Naive thymus-derived CD4-positive, alpha-beta T cell (primary cell): ENCODE results near the gene GSKIP. TPM values are rescaled to one million over a fixed set of nuclear protein-coding genes. Genes with fewer than 3 reads are reported as not detected.

Source experiments
- ATAC-seq: fragments of 150-1000 bp; cut with Tn5 transposase; 2 replicates; pipeline ENCODE4 v1.10.0; 2021; ENCODE audit warnings: mild to moderate bottlenecking, moderate library complexity
- CTCF ChIA-PET: fragments of 350-600 bp; sonication (Branson Sonifier 250); formaldehyde crosslinking; loops from one replicate; lab custom pipeline; 2021; ENCODE audit warnings: antibody characterized with exemption; lab: Charles Lee
- POLR2A ChIA-PET: fragments of 350-600 bp; sonication (Branson Sonifier 250); formaldehyde crosslinking; loops from one replicate; lab custom pipeline; 2021; ENCODE audit warnings: antibody characterized with exemption, inconsistent platforms; lab: Charles Lee
- DNase-seq, 9 donors: peaks; one replicate each; pipeline versions ENCODE4 v3.0.0 to v3.0.0-alpha.2; 2020 to 2022; ENCODE audit warnings: mixed read lengths in 1 of 9
- H3K27ac ChIP-seq: one replicate; pipeline ENCODE4 v1.7.0; 2013; ENCODE audit warnings: mild to moderate bottlenecking, low read depth, low read length, moderate library complexity
- H3K27me3 ChIP-seq, 2 donors: one replicate each; pipeline ENCODE4 v1.7.0; 2013; ENCODE audit warnings: low read length in 2 of 2, mild to moderate bottlenecking in 2 of 2, moderate library complexity in 2 of 2; ENCODE audit not compliant: control insufficient read depth in 2 of 2, insufficient read depth in 2 of 2
- H3K36me3 ChIP-seq, 3 experiments: 1 replicate in 2 of 3; 2 replicates in 1 of 3; pipeline ENCODE4 v1.7.0; 2013; ENCODE audit warnings: low read length in 3 of 3, mild to moderate bottlenecking in 3 of 3, moderate library complexity in 1 of 3; ENCODE audit not compliant: insufficient read depth in 3 of 3, control insufficient read depth in 2 of 3
- H3K4me1 ChIP-seq, 2 donors: one replicate each; pipeline ENCODE4 v1.7.0; 2013; ENCODE audit warnings: low read length in 2 of 2, mild to moderate bottlenecking in 2 of 2, moderate library complexity in 1 of 2; ENCODE audit not compliant: control insufficient read depth in 2 of 2, insufficient read depth in 2 of 2
- H3K4me3 ChIP-seq: 2 replicates; pipeline ENCODE4 v1.7.0; 2013; ENCODE audit warnings: mild to moderate bottlenecking, low read length
- H3K9me3 ChIP-seq, 3 experiments: 1 replicate in 2 of 3; 2 replicates in 1 of 3; pipeline ENCODE4 v1.7.0; 2013; ENCODE audit warnings: low read length in 3 of 3; ENCODE audit not compliant: control insufficient read depth in 2 of 3
- H3K27ac Mint-ChIP-seq, 9 donors: one replicate each; pipeline ENCODE4 v1.8.0; 2020 to 2022; ENCODE audit warnings: mixed read lengths in 9 of 9, mild to moderate bottlenecking in 8 of 9, moderate library complexity in 5 of 9, inconsistent platforms in 2 of 9
- H3K27me3 Mint-ChIP-seq, 5 donors: one replicate each; pipeline ENCODE4 v1.8.0; 2021 to 2022; ENCODE audit warnings: mixed read lengths in 5 of 5, mild to moderate bottlenecking in 1 of 5
- H3K36me3 Mint-ChIP-seq, 5 donors: one replicate each; pipeline ENCODE4 v1.8.0; 2020 to 2022; ENCODE audit warnings: mixed read lengths in 5 of 5, mild to moderate bottlenecking in 3 of 5, inconsistent platforms in 1 of 5
- H3K4me1 Mint-ChIP-seq, 7 donors: one replicate each; pipeline ENCODE4 v1.8.0; 2020 to 2022; ENCODE audit warnings: mixed read lengths in 7 of 7, mild to moderate bottlenecking in 3 of 7, inconsistent platforms in 1 of 7
- H3K4me3 Mint-ChIP-seq, 10 donors: one replicate each; pipeline ENCODE4 v1.8.0; 2020 to 2022; ENCODE audit warnings: mild to moderate bottlenecking in 10 of 10, mixed read lengths in 10 of 10, moderate library complexity in 6 of 10, inconsistent platforms in 2 of 10
- H3K9me3 Mint-ChIP-seq, 11 donors: one replicate each; pipeline ENCODE4 v1.8.0; 2020 to 2022; ENCODE audit warnings: mixed read lengths in 11 of 11, mild to moderate bottlenecking in 4 of 11, inconsistent platforms in 1 of 11, moderate library complexity in 1 of 11
- intact Hi-C, 2 donors: fragments of 100-400 bp; cut with micrococcal nuclease; formaldehyde crosslinking; loops; one replicate each; pipeline ENCODE4 v1.15.1; 2023
- polyA plus RNA-seq, 2 donors: library from polyadenylated mRNA; unstranded; fragments of 300-500 nt; fragmentation: Illumina TruSeq; gene quantifications; one replicate each; pipeline ENCODE4 v1.2.3, GENCODE V29; 2021
- total RNA-seq, 6 experiments: library from RNA in 5 of 6; stranded (reverse) in 5 of 6; gene quantifications; 1 replicate in 5 of 6; 2 replicates in 1 of 6; pipeline ENCODE4 v1.2.3 and lab custom pipeline; 2021 to 2026

GSKIP gene
- total and polyA plus RNA-seq, 7 experiments from 2014 or later, result 6.7 to 22.1 (median 16.8) TPM

- Mint-ChIP-seq H3K4me1 (peaks cover 10 to 50% (median 27%) of the 10 kb centered on the region in 7 donors), H3K9me3 (no peaks in the 10 kb centered on the region), H3K36me3 (peaks cover 9 to 17% (median 10%) of the 10 kb centered on the region in 5 donors), H3K4me3 (no peak overlapping the region), H3K27me3 (no peaks in the 10 kb centered on the region), H3K27ac (no peak overlapping the region)
- Histone ChIP-seq H3K4me3 (no peak overlapping the region), H3K27me3 (no peaks in the 10 kb centered on the region), H3K9me3 (no peaks in the 10 kb centered on the region), H3K27ac (no peak overlapping the region), H3K4me1 (no peaks in the 10 kb centered on the region), H3K36me3 (no peaks in the 10 kb centered on the region)
- POLR2A ChIA-PET, result no interaction called here
- CTCF ChIA-PET, result interaction anchor here (0.6 kb wide), 2 partner anchors 76 to 220 kb away, joined by 3 read pairs; no protein-coding TSS in a partner anchor
- intact Hi-C loops, result no loop called here
- DNase-seq, result no peak
- ATAC-seq, result no peak
Observed at GRCh38 chr14:96354246-96354645, 9.1 kb upstream of the GSKIP start.

DNA sequence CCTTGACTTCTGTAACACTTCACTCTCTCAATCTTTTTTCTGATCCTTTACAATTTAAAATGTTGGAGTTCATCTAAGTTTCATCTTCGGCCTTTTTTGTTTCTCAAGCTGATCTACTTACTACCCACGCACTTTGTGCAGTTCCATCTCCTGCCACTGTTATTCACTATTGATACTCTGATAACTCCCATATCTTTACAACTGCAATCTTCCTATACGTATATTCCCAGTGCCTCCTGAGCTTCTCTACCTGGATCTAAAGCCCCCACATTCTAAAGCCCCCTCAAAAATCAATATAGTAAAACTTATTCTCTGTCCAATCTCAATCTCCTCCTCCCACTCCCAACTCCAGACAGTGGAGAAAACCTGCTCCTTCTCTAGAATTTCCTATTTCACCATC, 6.1 kb upstream of the GSKIP start:
- Histone ChIP-seq H3K4me3 (no peak overlapping the region), H3K36me3 (no peaks in the 10 kb centered on the region), H3K9me3 (no peaks in the 10 kb centered on the region), H3K27me3 (no peaks in the 10 kb centered on the region), H3K27ac (no peak overlapping the region), H3K4me1 (peaks cover 9 to 15% of the 10 kb centered on the region in 2 donors)
- peaks cover 28 to 62% (median 40%) of the 10 kb centered on the region in 7 donors for H3K4me1 Mint-ChIP-seq
- H3K27me3 Mint-ChIP-seq, result no peaks in the 10 kb centered on the region
- no peaks in the 10 kb centered on the region for H3K9me3 Mint-ChIP-seq
- POLR2A ChIA-PET, result interaction anchor here (1.2 kb wide), 1 partner anchor 10 kb away, joined by 3 read pairs; no protein-coding TSS in a partner anchor
- ATAC-seq (no peak), DNase-seq (no peak)
- intact Hi-C loops, result no loop called here
- CTCF ChIA-PET, result interaction anchor here (0.8 kb wide), 1 partner anchor 252 kb away, joined by 3 read pairs; no protein-coding TSS in a partner anchor
- H3K4me3 Mint-ChIP-seq, result peak overlapping the region in 1 of 10 donors; percentile 1
- H3K27ac Mint-ChIP-seq, result peak overlapping the region in 2 of 9 donors; percentile 0 to 1
- H3K36me3 Mint-ChIP-seq, result peaks cover 9 to 17% (median 10%) of the 10 kb centered on the region in 5 donors

GRCh38 chr14:96359959-96360358, 3.4 kb upstream of the GSKIP start:
- H3K4me3 ChIP-seq, result no peak overlapping the region
- Mint-ChIP-seq H3K27ac (peak overlapping the region in 1 of 9 donors; percentile 21), H3K4me1 (peaks cover 38 to 66% (median 52%) of the 10 kb centered on the region in 7 donors), H3K27me3 (no peaks in the 10 kb centered on the region), H3K9me3 (no peaks in the 10 kb centered on the region), H3K36me3 (peaks cover under 1 to 9% (median 5%) of the 10 kb centered on the region in 5 donors), H3K4me3 (peak overlapping the region in 6 of 10 donors; percentile 5 to 45 (median 18))
- H3K36me3 ChIP-seq, result peaks cover 0 to 9% (median 0%) of the 10 kb centered on the region in 3 experiments
- H3K9me3 ChIP-seq, result no peaks in the 10 kb centered on the region
- peaks cover 19 to 24% of the 10 kb centered on the region in 2 donors for H3K4me1 ChIP-seq
- H3K27ac ChIP-seq, result no peak overlapping the region
- ATAC-seq (no peak), DNase-seq (no peak)
- H3K27me3 ChIP-seq, result no peaks in the 10 kb centered on the region
- intact Hi-C loops, result loop anchor here (5.0 to 10.0 kb wide), 4 partner anchors 235 to 1205 kb away; partner anchors contain the start of genes DICER1 (in 2 of the 2) and VRK1 (in 1 of the 2)
- ChIA-PET POLR2A (no interaction called here), CTCF (no interaction called here)

DNA sequence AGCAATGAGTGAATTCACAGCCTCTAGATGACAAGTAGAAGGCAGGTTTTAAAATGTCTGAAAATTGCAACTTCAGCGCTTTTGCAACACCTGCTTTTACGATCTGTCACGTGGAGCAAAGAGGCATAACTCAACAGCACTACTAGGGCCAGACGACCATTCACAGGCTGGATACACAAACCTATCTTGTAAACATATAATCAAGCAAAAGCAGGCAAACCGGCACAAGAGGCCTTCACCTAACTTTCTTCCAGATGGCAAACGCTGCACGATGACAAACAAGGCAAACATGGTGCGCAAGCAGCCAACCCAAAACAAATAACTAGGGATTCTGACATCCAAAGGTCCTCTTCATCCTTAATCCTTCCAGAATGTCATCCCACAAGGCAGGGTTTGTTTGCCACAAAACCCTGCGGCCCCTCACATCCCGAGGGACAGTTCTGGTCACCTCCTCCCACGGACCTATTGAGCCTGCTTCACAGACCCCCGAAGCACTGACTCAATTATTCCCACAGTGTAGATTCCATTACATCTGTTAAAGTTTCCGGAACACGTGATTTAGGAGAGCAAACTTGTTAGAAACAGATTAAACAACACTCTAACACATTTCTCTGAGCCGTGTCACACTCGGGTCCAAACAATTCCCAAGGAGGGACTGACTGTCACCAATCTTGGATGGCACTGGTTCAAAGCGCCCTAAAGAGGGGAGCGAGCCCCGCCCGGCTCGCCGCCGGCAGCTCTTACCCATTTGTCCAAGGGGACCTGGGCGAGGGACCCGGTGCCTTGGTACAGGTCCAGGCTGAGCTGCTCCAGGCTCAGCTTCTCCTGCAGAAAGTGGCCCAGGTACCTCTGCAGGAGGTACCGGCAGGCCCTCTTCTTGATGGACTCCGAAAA, 1.0 kb upstream of the GSKIP start:
- CTCF ChIA-PET, result no interaction called here
- Mint-ChIP-seq H3K36me3 (peaks cover 0 to 8% (median under 1%) of the 10 kb centered on the region in 5 donors), H3K27me3 (no peaks in the 10 kb centered on the region), H3K27ac (peak overlapping the region; percentile 82 to 97 (median 89)), H3K9me3 (no peaks in the 10 kb centered on the region), H3K4me1 (peaks cover 42 to 71% (median 61%) of the 10 kb centered on the region in 7 donors), H3K4me3 (peak overlapping the region; percentile 82 to 97 (median 90))
- DNase-seq (peak in 8 of 9 donors; percentile 38 to 75 (median 68)), ATAC-seq (peak; percentile 36)
- Histone ChIP-seq H3K4me3 (peak overlapping the region; percentile 72), H3K27me3 (no peaks in the 10 kb centered on the region), H3K36me3 (peaks cover 0 to 9% (median 0%) of the 10 kb centered on the region in 3 experiments), H3K9me3 (no peaks in the 10 kb centered on the region), H3K27ac (peak overlapping the region; percentile 90), H3K4me1 (peaks cover 19 to 27% of the 10 kb centered on the region in 2 donors)
- intact Hi-C loops, result loop anchor here (2.0 to 10.0 kb wide), 5 partner anchors 66 to 1208 kb away; partner anchors contain the start of genes DICER1 (in 2 of the 2) and VRK1 (in 1 of the 2)
- POLR2A ChIA-PET, result interaction anchor here (1.0 to 1.9 kb wide), 4 partner anchors 10 to 30 kb away, joined by 3 to 8 read pairs (median 4); partner anchors contain the start of gene AK7

DNA sequence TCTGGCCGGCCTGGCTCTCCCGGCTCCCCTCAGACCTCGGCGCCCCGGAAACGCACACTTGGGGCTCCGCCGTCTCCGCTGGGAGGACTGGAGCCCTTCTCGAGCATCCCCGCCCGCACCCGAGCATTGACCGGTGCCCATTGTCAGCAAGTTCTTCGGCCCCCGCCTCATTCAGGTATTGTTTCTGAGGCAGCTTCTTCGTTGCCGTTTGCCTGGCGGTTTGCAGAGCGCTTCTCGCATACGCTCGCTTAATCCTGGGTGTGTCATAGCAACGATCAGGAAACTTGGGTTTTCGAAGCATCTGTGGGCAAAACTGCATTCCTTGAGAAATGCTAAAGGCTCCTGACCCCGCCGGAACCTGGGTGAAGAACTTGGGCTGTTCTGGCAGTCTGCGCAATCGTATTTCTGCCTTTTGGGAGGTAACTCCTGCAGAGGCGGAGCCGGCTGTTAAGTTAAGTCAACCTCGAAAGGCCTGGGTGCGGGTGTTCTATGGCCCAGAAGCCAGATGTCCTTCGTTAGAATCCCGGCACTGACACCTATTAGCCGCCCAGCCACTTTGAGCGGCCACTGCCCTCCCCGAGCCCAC, 518 bp downstream of the GSKIP start:
- Histone ChIP-seq H3K36me3 (peaks cover 0 to 9% (median 0%) of the 10 kb centered on the region in 3 experiments), H3K4me3 (peak overlapping the region; percentile 65), H3K4me1 (peaks cover 19 to 27% of the 10 kb centered on the region in 2 donors), H3K27ac (peak overlapping the region; percentile 90), H3K27me3 (no peaks in the 10 kb centered on the region), H3K9me3 (no peaks in the 10 kb centered on the region)
- Mint-ChIP-seq H3K4me3 (peak overlapping the region; percentile 82 to 94 (median 90)), H3K27me3 (no peaks in the 10 kb centered on the region), H3K9me3 (peaks cover 0 to 3% (median 0%) of the 10 kb centered on the region in 11 donors), H3K36me3 (peaks cover 2 to 11% (median 8%) of the 10 kb centered on the region in 5 donors), H3K27ac (peak overlapping the region; percentile 59 to 95 (median 89)), H3K4me1 (peaks cover 45 to 77% (median 64%) of the 10 kb centered on the region in 7 donors)
- ChIA-PET POLR2A (interaction anchor here (0.7 to 1.9 kb wide), 4 partner anchors 16 to 247 kb away, joined by 3 to 8 read pairs (median 4); partner anchors contain the start of gene AK7), CTCF (no interaction called here)
- ATAC-seq (peak; percentile 10), DNase-seq (peak in 6 of 9 donors; percentile 23 to 57 (median 44))
- intact Hi-C loops, result loop anchor here (1.0 to 10.0 kb wide), 9 partner anchors 27 to 1209 kb away; partner anchors contain the start of genes DICER1 (in 2 of the 2), PAPOLA (in 2 of the 2) and VRK1 (in 2 of the 2)

- Mint-ChIP-seq H3K4me1 (peaks cover 42 to 75% (median 61%) of the 10 kb centered on the region in 7 donors), H3K9me3 (peaks cover 0 to 5% (median 0%) of the 10 kb centered on the region in 11 donors), H3K4me3 (peak overlapping the region; percentile 82 to 94 (median 90)), H3K27me3 (no peaks in the 10 kb centered on the region), H3K36me3 (peaks cover 5 to 15% (median 11%) of the 10 kb centered on the region in 5 donors), H3K27ac (peak overlapping the region in 5 of 9 donors; percentile 59 to 95 (median 79))
- Histone ChIP-seq H3K9me3 (no peaks in the 10 kb centered on the region), H3K27ac (no peak overlapping the region), H3K36me3 (peaks cover 0 to 9% (median 0%) of the 10 kb centered on the region in 3 experiments), H3K4me3 (peak overlapping the region; percentile 65), H3K27me3 (no peaks in the 10 kb centered on the region), H3K4me1 (peaks cover 19 to 27% of the 10 kb centered on the region in 2 donors)
- ChIA-PET POLR2A (no interaction called here), CTCF (no interaction called here)
- DNase-seq, result no peak
- intact Hi-C loops, result loop anchor here (5.0 to 10.0 kb wide), 4 partner anchors 240 to 1210 kb away; partner anchors contain the start of genes DICER1 (in 2 of the 2) and VRK1 (in 1 of the 2)
- no peak for ATAC-seq
Observed at GRCh38 chr14:96364962-96365361, 1.6 kb downstream of the GSKIP start.
